GM18519 (cell line): ENCODE measurements around the gene MICAL2.

Experiments used
- ATAC-seq: cut with Tn5 transposase; IDR thresholded peaks from one replicate; pipeline ENCODE4 v1.9.1; 2021; ENCODE audit warnings: mild to moderate bottlenecking, moderate library complexity; ENCODE audit not compliant: unreplicated experiment, low FRiP score

Gene MICAL2

DNA sequence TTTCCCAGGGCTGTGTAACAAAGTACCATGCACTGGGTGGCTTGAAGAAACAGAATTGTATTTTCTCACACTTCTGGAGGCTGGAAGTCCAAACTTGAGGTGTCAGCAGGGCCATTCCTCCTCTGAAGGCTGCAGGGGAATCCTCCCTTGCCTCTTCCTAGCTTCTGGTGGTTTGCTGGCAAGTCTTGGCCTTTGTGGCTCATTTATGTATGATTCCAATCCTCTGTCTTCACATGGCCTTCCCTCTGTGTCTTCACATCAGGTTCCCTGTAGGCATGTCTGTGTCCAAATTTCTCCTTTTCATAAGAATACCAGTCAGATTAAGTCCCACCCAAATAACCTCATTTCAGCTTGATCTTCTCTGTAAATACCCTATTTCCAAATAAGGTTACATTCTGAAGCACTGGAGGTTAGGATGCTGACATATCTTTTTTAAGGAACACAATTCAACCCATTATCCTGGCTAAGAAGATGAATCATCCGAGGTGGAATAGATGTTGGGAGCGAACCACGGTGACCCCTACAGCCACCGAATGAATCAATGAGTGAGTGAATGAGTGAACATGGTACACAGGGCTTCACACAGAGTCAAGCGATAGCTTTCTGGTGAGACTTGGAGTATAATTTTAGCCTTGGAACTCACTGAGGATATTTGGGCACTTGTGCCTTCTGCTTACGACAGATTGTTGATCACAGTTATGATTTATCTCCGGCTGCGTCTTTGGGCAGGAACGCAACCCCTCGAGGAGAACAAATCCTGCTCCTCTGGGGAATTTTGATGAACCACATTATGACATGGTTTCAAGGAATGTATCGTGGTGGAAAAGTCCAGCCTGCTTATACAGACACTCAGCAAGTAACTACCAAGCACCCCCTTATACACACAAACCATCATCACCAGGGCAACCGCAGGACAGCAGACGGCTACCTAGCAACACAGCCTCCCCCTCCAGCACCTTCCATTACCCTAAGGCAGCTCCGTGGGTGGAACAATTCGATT is 34.3 kb upstream of the MICAL2 start:
- ATAC-seq: no peak

DNA sequence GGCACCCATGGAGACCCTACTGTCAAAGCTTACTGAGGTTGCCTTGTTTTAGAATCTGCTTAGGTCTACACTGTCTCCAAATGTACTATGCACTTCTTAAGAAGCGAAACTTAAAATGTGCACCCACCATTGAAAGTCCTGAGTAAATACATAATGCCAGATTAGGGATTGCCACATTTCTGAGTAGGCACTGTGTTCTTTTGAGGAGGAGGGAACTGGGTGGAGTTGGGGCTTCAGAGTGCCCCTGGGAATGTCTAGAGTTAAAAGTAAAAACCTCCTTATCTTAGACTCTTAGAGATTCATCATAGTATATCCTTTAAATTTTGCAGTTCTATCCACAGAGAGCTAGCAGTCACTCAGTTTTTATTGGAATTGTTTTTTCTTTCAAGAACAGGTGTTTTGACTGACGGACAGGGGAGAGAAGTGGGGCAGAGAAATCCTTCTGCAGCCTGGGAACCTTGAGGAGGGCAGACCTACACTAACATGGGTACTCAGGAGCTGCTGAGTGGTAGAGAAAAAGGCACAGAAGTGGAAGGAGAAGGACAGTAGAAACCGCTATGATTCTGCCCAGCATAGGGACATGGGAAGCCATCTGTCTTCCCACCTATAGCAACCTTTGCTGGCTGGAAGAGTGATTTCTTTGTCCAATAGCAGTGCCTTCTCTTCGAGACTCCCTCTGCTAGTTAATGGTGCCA is 33.4 kb upstream of the MICAL2 start:
- no peak for ATAC-seq

DNA sequence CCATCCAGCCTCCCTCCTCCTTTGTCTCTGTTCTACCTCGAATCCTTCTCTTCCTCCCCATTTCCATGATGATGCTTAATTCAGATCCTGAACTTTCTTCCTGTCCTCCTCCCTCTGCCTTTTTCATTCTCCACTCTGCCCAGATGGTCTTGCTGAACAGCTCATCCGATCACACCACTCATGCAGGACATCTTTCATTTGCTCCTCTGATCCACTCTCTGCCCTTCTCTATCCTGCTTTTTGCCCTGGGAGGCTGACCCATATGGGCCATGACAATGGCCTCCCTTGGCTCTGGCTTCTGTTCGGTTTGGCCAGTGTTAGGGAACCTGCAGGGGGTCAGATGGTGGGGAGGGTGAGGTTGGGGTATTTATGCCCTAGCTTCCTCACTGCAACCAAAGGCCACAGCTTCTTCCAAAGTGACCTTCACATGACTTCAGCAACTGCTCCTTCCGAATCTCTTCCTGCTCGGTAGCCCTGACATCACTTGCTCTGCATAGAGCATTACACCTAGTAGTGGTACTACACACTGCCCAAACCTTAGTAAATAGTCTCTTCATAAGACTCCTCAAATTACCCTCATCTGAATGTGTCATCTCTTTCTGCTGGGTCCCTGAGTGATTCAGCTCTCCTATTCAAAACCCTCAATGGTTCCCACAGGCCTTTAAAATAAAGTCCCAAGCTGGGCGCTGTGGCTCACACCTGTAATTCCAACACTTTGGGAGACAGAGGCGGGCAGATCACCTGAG is 32.7 kb upstream of the MICAL2 start:
- no peak for ATAC-seq

DNA sequence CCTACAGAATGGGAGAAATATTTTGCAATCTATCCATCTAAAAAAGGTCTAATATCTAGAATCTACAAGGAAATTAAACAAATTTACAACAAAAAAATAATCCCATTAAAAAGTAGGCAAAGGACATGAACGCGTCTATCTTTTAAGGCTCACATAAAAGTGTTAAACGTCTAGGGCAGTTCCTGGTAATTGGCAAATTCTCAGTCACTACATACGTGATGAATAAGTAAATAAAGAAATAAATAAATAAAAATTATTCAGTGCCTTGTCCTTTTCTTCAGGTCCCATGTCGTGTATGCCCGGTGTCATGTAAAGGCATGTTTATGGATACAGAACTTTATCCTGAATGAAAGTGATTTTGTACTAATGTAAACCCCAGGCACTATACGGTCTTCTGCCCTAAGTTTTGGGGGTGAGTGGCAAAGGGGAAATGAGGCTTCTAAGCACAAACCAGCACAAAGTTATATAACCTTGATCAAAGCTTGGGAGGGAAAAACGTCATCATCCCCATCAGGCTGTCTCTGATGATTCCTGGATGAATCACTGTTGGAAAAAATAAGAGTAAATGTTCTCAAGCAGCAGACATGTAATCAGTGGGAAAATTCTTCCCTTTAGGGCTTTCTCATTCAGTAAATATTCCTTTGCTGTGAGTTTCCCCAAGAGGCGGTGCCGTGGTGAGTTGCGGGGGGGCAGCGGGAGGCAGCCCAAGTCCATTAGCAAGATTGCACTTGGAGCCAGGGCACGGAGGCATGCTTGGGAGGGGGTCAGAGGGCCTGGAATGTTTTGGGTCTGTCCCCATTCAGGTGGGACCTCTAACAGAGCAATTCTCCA is 30.4 kb upstream of the MICAL2 start:
- no peak for ATAC-seq

DNA sequence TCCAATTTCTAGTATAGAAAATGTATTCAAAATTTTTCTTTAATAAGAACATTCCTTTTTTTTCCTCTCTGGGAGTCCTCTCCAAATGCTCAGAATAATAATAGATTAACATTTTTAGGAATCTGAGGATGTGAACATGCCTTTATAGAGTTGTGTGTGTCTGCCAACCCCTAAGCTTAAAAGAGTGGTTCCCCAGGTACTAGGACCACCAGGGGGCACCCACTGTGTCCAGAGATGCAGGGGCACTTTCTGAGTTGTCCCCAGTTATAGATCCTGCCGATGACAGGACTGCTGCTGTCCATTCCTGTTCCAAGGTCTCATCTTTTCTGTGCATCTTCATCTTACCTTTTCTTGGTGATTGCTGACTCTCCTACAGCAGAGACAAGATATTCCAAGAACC is 27.0 kb upstream of the MICAL2 start:
- no peak for ATAC-seq

DNA sequence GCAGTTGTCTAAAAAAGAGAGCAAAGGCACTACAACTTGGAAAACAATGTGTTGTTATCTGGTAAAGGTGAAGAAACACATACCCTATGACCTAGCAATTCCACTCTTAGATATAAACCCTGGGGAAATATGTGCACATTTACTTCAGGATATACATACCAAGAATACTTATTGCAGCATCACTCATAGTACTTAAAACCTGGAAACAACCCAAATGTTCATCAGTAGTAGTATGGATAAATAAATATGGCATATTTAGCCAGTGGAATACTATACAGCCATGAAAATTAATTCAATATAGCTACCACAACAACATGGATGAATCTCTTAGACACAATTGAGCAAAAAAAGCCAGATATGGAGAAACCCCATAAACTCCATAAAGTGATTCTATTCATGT is 26.1 kb upstream of the MICAL2 start:
- ATAC-seq: no peak

DNA sequence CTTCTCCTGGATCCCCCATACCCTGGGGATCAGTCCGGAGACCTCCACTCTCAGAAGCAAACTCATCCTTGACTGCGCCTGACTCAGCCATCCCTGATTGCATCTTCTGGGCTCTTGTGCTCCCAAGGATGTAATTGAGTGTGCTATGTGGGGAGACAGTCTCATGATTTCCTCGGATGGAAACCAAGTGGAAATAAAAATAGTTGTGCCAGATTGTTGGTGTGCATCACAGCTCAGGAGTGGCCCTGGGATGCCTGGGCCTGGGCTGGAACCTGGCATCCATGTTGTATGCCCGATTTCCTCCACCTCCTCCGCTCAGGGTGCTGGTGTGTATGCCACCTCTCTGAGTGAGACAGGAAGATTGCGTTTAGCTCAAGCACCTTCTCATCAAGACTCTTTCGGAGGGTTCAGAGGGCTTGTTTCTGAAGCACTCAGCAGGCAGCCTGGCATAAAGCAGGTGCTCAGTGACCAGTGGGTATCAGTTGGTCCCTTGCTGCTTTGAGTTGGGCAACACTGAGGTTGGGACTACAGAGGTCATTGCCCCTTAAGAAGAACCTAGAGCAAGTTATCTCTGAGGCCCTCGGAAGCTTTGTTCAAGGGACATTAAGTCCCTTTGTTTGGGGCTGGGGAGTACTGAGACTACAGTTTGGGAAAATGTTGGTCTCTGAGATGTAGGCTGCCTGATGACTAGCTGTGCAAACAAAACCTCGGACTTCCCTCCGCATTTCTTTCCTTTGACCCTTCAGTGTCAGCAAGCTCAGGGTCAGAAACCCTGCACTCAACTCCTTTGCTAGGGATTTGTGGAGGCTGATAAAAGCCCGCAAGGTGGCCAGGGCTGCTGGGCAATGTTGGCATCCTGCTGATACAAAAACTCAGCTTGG is 24.8 kb upstream of the MICAL2 start:
- ATAC-seq: no peak

DNA sequence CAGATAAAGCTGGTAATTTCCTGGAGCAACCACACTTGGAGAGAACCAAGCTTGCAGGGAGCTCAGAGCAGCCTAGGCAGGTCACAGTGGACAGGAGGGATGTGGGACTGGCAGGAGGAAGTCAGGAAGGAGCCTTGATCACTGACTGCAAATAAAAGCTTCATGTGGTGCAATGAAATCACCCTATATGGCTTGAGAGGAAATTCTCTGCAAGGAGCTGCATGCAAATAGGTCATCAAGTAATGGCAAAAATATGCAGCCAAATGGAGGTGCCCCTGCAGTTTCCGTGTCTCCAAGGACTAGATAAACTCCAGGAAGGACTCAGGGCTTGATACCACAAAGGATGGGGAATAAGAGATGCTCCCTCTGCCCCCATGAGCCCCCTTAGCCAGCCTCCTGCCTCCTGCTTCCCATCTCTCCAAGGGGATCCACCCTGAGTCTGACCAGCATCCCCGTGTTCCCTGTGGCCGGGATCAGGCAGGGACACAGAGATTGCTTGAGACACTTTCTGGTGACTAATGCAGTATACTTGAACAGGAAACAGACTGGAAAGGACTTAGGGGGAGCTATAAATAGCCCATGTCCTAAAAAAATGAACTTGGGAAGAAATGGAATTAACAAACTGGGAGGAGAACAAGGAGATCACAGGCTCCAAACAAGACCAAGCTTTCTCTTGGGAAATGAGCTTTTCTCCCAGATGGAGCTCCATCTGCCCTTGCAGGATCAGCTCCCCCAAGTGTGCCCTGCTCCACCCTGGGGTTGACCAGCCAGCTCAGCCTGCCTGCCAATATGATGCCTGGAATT is 23.9 kb upstream of the MICAL2 start:
- ATAC-seq: no peak

DNA sequence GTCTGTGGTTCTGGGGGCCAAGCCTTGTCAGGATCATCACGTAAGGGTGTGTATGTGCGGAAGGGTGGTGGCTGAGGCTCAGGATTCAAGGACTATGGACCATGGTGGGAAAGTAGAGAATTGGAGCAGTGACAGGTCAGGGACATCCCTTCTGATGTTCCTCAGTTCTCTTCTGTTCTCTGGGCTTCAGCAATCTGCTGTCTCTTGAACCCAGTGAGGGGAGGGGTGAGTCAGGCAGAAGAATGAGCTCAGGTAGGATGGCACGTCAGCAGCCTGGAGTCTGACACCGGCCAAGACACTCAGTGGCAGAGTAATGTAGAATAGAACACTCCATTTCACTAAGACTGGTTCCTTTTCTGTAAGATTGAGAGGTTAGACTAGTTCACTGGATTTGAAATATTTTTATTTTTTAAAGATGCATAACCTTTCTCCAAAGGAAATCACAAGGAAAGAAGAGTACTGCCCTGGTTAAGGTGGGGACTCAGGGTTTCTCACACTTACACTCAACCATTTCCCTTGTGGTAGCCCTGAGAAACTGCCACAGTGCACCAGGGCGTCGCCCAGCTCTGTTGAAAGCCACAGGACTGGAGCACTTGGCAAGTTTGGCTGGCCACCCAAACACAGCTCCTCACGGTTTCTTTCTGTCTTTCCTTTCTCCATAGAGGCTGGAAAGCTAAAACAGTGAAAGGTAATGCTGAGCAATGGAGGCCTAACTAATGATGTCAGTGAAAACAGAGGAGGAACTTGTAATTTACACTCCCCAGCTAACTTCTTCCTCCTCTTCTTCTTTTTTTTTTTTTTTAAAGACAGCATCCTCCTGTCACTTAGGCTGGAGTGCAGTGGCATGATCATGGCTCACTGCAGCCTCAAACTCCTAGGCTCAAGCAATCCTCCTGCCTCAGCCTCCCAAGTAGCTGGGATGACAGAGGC is 23.1 kb upstream of the MICAL2 start:
- no peak for ATAC-seq

DNA sequence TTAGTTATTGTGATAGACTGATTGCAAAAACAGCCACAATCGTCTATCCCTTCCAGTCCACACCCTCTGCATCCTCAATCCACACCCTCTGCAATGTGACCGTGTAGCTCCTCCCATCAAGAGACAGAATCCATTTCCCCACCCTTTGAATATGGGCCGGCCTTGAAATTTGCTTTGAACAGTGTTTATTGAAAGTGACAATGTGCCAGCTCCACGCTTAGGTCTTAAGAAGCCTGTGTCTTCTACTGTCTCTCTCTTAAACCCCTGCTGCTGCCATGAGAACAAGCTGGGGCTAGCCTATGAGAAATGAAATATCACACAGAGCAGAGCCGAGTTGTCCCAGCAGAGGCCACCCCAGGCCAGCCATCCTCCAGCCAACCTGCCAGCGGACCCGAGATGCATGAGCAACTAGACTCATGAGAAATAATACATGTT is 22.3 kb upstream of the MICAL2 start:
- no peak for ATAC-seq

DNA sequence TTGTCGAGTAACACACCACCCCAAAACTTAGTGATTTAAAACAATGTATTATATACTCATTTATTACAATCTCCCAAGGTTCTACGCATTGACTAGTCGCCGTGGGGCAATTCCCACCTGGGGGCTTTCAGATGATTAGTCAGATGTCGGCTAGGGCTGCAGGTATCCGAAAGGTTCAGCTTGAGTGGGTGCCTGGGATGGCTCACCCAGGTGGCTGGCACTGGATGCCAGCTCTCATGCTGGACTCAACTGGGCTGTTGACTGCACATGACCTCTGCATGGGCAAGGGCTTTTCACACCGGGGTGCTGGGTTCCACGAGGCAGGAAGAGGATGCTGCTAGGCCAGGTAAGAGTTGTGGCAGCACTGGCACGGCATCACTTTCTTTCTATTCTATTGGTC is 21.9 kb upstream of the MICAL2 start:
- ATAC-seq: no peak

DNA sequence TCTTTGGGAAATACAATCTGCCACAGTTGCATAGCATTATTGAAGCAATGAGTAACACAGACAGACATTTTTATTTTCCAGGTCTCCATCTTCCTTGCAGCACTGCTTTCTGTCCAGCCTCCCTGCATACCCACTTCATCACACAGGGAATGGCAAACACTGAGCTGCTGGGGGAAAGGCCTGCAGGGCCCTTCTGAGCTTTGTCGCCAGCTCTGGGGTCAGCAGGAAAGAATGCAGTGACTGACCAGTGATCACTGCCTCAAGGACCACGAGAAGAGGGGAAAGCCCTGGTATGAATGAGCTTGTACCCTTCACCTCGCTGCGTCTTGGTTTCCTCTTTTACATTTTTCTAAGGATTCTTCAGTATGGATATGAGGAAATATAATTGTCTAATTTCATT is 21.3 kb upstream of the MICAL2 start:
- no peak for ATAC-seq

DNA sequence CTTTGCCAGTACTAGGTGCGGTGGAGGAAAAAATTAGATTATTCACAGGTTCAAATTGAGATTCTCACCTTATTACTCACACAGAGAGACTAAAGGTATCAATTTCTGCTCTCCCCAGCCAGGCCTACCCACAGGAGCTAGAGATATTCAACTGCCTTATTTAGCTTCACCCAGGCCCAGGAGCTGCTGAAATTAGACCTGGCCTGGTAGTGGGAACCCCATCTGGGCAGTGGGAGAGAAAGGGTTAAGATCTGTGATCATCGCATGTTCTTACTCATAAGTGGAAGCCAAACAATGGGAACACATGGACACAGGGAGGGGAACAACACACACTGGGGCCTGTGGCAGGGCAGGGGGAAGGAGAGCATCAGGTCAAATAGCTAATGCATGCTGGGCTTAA is 20.9 kb upstream of the MICAL2 start:
- ATAC-seq: no peak

DNA sequence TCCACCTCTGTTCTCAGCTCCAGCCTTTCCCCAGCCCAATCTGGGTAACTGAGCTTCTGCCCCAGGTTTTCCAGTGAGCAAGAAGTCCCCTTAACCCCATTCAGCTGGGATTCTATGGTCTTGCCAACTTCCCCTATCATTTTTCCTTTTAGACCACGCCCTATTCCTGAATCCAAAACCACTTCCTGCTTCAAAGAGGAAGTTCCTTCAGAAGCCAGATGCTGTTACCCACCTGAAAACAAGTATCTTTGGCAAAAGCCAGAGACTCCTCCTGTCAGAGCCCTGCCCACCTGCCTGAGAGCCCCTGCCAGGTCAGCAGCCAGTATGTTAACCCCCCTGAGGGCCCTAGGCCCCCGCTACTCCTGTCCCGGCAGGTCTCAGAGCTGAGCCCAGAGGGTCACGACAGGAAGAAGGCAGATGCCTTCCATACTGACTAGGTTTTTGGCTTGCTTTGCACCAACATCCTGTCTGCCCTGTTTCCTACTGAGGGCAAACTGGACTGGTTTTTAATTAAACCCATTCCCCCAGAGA is 20.3 kb upstream of the MICAL2 start:
- ATAC-seq: no peak

DNA sequence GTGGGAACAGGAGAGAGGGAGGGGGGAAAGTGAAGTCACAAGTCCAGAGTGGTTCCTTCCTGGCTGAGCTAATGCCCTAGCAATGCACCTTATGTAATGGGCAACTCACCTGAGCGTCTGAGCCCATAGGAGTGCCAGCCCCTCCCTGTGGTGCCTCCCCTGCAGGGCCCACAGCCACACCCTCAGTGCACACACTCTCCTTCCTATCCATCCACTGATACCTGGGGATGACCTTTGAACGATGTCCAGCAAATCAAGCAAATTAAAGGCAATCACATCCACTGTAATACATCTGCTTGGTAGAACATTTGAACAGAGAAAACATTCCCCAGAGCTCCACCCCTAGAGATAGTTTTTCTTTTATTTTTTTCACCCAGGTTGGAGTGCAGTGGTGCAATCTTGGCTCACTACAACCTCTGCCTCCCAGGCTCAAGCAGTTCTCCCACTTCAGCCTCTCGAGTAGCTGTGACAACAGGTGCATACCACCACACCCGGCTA is 19.6 kb upstream of the MICAL2 start:
- ATAC-seq: no peak

DNA sequence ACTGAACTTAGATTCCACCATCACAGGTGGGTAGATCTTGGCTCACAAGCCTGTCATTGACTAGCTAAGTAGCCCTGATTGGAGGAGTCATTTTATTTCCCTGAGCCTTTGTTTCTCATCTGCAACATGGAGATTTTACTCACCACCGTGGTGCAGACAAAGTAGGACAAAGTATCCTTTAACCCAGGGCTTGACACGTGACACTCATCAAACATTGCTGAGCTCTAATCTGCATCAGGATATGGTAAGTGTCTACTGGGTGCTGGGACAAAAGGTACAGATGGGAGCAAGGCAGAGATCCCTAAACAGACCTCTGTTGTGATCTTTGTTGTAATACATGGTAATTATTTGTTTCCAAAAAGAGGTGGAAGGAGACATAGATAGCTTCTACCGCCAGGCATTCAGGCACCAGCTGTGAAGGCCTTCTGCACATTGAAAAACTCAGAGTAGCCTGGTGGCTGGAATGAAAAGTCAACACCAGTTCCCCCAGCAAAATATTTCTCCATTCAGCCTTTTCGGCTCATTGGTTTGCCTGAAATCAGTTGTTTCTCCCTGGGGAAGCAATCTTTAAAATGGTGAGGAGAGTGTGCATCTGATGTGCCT is 18.3 kb upstream of the MICAL2 start:
- no peak for ATAC-seq

DNA sequence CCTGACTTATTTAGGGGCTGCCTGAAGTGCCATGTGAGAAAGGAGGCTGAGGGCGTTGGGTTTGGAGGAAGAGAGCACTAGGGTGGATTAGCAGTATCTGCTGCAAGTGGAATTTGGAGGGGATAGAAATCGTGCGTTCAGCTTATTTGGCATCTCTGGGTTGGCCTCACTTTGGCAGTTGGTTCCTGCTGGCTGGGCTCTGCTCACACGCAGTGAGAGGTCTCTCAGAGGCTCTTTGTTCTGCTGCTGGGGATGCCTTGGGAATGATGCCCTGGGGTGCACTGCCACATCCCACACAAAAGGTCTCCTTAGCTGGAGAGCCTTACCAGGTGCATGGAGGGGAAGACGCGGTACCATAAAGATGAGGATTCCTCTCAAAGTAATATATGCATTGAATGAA is 17.7 kb upstream of the MICAL2 start:
- ATAC-seq: no peak
